GM15510 (cell line): ENCODE results near the gene LGR4.

Experiments
- POLR2A ChIP-seq: IDR thresholded peaks from 3 replicates; pipeline ENCODE4 v1.6.1; 2011; ENCODE audit warnings: borderline replicate concordance; ENCODE audit not compliant: insufficient read length; ENCODE audit errors: extremely low read depth

Gene LGR4

DNA sequence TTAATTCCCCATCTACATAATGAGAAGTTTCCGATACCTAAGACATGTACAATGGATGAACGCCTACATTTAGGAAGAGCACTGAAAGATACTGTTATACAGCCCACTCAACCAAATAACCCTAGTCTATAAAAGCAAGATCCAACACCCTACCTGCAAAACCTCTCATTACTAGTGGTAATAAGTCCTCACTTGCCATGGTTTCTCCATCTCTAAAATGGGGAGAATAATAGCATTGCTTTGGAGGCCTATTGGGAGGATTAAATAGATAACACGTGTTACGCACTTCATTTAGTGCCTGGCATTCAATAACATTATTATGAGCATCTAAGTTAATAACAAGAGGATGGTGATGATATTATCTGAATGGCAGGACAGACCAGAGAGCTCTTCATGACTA is 16.9 kb downstream of the LGR4 start:
- no peak for TF ChIP-seq POLR2A

DNA sequence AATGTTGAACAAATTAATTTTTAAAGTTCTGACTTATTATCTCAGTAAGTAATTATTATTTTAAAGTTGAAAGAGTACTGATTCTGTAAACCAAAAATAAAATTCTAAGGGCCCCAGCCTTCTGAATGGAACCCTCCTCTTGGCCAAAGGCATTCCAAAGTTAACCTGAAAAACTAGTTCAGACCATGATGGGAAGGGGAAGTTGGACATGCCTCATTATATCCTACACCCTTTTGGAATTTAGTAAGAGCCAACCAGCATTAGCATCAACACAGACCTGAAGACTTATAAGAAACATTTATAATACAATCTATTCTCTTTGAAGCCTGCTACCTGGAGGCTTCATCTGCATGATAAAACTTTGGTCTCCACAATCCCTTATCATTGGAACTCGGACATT is 18.9 kb downstream of the LGR4 start:
- no peak for TF ChIP-seq POLR2A

DNA sequence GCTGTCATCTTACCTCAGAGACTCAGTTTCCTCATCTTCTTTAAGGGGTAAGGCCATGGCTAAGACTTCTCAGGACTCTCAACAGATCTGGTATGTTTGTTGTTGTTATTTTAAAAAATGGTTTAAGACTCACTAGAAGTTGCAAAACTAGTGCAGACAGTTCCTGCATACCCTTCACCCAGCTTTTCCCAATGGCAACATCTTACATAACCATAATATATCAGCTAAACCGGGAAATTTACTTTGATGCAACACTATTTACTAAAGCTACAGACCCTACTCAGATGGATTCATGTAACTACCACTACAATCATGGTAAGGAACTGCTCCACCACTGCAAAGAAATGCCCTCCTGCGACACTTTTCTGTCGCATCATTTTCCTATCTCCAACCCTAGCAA is 20.4 kb downstream of the LGR4 start:
- TF ChIP-seq POLR2A: no peak

DNA sequence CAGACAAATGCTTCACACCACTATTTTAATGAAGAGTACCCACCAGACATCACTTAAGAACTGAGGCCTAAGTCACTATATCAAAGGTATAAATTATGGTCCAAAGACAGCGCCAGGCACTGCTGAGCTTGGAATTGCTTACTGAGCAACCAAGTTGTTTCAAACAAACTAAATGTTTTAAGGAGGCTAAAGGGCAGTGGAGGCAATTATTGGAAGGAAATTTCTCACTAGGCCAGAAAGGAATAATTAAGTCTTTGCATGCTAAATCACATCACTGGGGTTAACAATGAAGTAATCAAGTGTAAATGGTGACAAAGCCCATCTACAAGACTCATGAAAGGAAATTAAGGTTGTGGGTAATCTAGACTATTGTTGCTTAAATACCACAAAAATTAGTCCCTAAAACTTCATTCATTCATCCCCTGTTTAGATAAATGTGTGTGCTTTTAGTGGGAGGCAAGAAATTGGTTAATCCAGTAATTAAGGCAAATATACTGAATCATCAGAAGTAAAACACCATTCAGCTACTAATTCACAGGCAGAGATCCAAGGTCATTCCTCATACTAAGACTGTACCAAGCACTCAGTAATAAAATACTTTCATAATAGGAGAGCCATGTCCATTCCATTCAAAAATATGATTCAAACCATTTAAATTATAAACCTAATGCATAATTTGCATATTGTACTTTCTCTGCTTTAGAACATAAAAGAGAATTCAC is 21.2 kb downstream of the LGR4 start:
- no peak for TF ChIP-seq POLR2A

DNA sequence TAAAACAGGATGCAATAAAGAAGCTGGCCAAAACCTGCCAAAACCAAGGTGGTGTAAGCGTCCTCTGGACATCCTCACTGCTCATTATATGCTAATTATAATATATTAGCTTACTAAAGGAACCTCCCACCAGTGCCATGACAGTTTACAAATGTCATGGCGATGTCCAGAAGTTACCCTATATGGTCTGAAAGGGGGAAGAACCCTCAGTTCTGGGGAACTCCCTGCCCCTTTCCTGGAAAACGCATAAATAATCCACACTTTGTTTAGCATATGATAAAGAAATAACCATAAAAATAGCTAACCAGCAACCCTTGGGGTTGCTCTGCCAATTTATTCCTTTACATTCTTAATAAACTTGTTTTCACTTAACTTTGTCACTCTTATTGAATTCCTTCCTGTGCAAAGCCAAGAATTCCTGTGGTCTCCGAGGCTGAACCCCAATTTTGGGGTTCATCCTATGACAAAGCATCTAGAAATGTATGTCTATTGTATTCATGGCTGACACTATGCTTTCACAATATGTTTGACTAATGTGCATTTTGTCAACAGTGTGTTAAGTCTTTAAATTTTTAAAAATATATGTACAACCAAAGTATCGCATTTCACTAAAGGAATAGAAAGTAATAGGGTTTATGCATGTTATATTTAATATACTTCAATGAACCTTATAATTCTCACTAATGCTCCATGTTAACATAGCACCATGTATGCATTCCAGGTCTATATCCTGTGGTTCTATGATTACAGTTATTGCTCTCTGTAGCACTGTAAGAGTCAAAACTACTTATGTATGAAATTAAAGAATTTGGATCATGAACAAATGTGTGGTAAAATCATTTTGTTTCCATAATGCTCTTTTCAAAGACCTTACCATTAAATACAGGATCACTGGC is 25.1 kb downstream of the LGR4 start:
- TF ChIP-seq POLR2A: no peak

DNA sequence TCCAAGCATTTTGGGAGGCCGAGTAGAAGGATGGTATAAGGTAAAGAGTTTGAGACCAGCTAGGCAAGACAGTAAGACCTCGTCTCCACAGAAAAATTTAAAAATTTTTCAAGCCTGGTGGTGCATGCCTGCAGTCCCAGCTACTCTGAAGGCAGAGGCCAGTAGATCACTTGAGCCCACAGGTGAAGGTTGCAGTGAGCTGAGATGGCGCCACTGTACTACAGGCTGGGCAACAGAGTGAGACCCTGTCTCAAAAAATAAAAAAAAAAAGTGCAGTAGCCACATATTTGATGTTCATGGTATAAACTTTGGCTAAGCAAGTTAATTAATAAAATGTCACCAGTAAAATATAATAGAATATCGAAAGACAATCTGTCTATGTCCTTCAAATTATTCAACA is 27.0 kb downstream of the LGR4 start:
- TF ChIP-seq POLR2A: no peak

DNA sequence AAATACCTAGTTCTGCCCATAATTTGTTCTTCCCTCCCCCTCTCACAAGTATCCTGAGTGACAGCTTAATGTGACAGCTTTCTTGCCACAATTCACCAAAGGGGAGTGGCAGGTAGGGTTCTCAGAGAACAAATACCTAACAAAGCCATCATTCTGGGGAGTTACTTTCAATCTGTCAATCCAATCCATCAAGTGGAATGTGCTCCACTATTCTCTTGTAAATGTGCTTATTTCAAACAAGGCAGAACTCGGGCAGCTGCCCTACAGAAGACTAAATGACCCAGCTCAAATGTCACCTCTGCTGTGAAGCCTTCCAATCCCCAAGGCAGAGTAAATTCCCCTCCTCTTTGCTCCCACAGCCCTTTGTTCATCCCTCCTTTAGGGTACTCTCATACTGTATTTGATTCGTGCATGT is 27.8 kb downstream of the LGR4 start:
- no peak for TF ChIP-seq POLR2A

DNA sequence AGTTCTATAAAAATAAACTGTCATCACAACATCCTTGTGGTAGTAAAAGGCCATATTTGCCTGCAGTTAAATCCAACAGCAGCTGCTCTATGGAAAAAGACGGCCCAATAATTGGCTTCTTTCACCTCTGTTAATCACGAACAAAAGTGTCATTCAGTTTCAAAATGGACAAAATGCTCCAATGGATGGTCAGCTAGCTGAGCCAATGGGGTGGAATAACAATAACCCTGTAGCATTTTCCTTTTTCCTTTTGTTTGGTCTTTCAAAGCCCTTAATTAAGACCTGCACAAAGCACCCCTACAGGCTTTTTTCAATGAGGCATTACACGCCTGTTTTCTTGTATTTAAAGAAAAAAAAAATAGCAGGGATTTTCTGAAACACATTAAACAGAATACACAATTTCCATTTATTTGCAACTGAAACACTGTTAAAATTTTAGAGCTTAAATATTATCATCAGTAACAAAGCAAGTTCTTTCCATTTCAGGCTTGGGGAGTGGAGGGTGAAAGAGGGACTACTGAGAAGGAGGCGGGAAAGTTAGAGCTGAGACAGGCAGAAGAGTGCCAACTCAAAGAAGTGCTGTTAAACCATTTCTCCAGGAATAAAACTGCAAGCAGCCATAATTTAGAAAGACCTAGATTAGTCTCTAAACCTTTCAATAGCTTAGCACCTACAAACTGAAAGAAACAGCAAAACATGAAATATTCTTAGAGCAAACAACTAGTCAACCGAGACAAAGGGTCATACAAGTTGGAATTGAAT is 28.7 kb downstream of the LGR4 start:
- no peak for TF ChIP-seq POLR2A

DNA sequence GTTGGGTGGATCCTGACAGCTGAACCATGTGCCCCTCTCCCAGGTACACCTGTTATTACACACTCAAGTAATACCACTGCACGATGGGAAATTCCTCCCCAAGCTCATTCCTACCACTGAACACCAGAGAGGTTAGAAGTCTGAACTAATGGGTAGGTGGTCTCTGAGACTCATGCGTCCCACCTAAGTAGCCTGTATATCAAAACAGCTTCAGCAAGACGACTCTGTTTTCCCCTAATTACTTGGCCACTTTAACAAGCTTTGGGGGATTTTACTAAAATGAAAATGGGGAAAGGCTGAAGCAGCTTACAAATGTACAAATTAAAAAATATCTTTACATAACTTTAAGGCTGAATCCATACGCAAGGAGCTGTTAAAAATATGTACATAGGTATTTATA is 29.4 kb downstream of the LGR4 start:
- TF ChIP-seq POLR2A: no peak

DNA sequence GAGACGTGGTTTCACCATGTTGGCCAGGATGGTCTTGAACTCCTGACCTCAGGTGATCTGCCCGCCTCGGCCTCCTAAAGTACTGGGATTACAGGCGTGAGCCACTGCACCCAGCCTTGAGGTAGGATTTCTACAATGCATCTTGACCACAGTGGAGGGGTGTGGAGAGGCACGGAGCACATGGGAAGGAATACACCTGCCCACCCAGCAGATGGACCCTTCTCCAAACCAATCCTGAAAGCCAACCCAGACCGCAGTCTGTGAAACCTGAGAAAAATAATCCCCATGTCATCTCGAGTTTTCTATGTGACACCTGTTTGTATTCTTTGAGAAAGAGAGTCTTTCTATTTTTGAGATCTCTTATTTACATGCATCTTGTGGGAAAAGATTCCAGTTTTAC is 32.5 kb downstream of the LGR4 start:
- TF ChIP-seq POLR2A: no peak

DNA sequence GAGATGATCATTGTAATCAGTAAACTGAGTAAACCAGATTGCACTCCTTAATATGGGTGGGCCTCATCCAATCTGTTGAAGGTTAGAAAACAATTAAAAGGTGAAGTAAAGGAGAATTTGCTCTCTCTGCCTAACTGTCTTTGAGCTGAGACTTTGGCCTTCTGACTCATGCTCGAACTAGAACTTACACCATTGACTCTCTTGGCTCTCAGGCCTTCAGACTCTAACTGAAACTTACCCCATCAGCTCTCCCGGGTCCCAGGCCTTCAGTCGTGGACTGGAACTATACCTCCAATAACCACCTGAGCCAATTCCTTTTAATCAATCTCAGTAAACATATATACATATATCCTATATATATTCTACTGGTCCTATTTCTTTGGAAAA is 34.0 kb downstream of the LGR4 start:
- TF ChIP-seq POLR2A: no peak

DNA sequence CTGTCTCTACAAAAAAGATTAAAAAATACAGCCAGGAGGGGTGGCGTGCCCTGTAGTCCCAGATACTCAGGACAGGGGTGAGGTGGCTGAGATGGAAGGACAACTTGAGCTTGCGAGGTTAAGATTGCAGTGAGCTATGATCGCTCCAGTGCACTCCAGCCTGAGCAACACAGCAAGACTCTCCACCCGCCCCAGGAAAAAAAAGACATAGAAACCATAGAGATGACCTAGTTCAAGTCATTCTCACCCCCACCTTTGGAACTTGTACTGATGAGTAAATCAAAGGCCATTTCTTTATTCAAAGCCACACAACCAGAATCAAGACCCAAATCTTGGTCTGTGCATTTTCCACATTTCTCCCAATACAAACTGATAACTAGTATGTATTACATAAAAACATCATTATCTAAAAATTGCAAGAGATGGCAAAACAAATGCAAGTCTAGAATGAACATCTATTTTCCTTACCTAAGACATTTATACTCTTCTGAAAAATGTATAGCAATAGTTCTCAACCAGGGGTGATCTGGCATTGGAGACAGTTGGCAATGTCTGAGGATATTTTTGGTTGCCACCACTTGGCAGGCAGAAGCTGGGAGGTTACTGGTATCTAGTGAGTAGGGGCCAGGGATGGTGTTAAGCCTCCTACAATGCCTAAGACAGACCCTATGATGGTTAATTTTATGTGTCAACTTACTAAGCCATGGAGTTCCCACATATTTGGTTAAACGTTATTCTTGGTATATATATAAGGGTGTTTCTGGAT is 34.6 kb downstream of the LGR4 start:
- TF ChIP-seq POLR2A: no peak

DNA sequence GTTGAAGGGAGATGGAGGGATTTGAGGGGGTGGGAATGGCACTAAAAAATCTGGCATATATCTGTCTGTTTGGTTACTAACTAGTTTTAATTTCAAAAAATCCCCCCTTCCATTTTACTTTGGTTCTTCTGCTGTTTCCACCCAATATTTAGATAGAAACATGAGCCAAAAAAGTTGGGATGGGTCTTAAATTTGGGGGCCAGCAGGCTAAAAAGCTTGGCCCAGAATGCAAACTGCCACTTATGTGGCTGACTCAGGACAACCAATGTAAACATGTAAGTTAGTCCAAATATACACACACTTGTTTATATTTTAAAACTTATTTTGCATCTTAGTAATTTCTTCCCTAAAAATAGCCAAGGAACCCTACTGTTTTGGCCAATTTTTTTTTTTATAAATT is 35.7 kb downstream of the LGR4 start:
- no peak for TF ChIP-seq POLR2A

DNA sequence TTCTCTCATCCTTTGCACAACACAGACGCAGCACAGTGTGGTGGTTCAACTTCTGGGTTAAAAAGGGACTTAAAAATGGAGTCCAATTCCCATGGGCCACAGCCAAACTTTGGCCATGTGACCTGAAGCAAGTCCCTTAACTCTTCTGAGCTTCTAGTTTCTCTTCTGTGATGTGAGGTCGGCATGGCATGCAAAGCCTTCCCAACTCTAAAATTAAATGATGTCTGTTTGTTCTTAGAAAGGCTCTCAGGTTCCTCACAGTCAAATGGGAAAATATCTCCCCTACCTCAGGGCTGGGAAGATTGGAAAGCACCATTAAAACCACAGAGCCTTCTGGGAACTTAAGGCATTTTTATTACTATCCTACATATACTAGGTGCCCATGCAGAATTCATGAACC is 38.8 kb downstream of the LGR4 start:
- no peak for TF ChIP-seq POLR2A

DNA sequence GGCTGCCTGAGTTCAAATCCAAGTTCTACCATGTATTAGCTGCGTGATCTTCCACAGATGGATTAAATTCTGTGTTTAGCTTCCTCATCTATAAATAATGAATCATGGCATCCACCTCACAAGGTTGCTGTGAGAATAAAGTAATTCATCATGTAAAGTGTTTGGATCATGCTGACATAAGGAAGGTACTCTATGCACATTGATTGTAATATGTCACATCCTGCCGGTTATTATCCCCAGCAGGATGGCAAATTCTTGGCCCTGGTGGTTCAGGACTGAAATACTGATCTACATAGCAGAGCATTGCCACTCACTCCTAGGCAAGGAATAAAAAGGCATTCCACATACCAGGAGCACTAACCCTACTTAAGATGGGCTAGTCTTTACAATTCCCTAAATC is 40.8 kb downstream of the LGR4 start:
- no peak for TF ChIP-seq POLR2A

DNA sequence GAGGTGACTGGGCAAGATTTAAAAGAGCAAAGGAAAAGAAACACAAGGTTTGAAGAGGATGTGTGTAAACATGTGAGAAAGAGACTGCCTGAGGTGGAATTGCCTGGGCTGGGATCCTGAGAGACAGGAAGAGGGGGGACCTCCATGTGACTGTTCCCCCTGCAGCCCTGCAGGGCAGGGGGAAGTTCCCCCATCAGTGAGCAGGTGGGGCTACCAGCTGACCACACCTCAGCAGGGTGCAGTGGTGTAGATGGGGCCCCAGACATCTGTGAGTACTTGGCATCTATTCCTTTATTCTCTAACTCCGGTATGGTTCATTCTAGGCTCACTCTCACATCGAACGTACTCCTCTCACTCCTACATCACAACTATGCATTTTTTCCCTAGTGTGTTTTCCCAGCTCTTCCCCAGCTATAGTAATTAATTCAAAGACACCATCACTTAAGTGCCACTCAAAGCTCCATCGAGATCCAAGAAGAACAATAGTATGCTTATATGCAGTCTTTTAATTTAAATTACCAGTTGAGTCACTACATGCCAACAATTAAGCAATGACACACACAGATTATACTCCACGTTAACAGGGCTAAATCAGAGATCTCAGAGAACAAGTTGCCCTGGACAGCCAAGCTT is 42.7 kb downstream of the LGR4 start:
- TF ChIP-seq POLR2A: no peak
